HG03354 (cell line): ENCODE data around the gene CDKN2AIP.
"Not testable (repeated sequence)": the region's sequence is repeated elsewhere in the genome, so short reads cannot be mapped to it uniquely, and the experiment has no call there.

Source experiments
- ATAC-seq: cut with Tn5 transposase; IDR thresholded peaks from one replicate; pipeline ENCODE4 v1.9.1; 2021; ENCODE audit warnings: mild to moderate bottlenecking; ENCODE audit not compliant: unreplicated experiment, poor library complexity, severe bottlenecking

Gene CDKN2AIP

DNA sequence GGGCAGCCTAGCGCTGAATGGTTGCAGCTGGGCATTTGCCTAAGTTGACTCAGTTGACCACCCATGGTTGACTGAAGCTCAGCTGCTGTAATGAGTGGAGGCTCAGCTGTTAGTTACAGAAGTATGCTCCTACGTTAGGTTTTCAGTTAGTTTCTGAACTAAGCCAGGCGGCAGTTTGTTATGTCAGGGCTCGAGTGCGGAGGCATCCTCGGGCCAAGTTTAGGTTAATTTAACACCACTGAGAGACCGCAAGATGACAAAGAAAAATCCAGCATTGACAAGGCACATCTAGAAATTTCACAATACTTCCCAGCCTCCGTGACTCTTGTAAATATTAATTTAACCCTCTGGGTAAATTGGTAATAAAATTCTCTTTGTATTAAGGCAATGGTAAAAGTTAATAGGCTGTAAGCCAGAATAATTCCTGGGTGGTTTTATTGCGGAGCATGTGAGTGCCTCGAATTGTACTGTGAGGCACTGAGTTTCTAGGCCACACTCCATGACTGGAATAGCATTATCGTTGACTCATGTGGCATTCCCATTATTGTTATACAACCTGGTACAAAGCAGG is 33.1 kb upstream of the CDKN2AIP start:
- ATAC-seq, result peak; percentile 84

GRCh38 chr4:183412821-183413220 is 31.6 kb upstream of the CDKN2AIP start:
- ATAC-seq, result no peak

DNA sequence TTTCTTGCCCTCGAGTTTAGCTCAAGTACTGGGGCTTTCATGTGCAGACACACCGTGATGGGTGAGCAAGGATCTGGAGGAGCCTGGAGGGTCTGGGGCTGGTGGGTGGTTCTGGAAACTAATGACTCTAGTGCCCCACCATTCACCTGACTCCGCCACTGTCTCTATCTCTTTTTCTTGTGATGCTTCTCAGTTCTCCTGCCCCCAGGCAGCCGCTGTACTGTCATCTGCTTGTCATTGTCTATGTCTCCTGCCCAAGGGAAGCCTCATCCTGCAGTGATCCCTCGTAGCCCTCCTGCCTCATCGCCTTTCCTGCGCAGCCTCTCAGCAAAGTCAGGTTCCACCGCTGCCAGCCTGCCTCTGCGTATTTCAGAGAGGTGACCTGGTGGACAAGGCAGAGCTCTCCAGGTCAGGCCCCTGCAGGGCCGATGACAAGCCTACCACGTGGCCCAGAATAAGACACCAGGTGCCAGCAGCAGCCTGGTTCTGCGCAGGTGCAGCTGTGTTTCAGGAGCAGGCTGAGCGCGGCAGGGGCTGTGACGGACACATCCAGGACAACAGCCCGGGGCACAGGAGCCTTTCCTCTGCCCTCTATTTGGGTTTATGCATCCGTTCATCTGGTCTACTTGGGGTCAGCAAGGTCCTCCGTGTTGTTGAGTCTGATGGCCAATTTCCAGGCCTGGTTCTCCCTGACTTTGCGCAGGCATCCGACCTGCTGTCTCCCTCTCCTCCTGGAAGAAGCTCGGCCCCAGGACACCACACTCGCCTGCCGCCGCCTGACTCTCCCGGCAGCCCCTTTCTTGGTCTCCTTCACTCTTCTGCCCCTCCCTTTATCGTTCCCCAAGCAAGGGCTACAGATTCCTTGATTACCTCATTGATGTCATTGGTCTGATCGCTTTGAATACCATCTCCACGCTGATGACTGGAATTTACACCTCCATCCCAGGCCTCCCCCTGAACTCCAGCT is 30.9 kb upstream of the CDKN2AIP start:
- ATAC-seq, result no peak

DNA sequence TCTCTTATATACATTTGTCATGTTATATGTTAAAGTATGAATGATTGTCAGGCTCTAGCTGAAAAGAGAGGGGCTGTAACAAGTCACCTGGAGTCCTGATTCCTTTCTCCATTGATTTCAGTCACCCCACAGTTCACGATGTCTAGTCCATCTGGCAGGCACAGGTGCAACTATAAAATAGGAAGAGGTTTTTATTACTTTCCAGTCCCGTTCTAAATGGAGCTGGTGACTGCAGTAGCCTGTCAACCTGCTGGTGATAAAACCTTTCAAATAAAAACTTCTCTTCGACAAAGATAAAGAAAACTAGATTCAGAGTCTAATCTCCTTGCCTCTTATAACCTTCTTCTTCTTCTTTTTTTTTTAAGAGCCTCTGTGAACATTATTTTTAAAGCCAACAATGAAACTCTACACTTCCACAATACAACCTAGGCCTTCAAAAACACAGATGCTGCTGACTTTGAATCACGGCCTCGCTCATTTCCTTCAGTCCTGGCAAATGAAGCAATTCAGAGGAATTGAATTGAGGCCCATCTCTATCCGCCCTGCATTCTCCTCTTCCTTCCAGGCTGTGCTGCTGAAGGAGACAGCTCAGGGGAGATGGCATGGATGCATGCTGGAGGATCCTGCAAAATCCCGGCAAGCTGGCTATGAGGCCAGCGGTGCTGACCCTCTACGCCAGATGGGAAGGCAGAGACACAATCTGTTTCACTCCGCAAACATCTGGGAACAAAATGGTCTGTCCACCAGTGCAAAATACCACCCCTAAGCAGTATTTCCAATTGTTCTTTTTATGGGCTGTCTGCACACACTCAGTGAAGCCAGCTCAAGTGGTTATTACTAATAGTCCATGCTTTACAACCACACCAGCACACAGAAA is 27.3 kb upstream of the CDKN2AIP start:
- ATAC-seq, result no peak

DNA sequence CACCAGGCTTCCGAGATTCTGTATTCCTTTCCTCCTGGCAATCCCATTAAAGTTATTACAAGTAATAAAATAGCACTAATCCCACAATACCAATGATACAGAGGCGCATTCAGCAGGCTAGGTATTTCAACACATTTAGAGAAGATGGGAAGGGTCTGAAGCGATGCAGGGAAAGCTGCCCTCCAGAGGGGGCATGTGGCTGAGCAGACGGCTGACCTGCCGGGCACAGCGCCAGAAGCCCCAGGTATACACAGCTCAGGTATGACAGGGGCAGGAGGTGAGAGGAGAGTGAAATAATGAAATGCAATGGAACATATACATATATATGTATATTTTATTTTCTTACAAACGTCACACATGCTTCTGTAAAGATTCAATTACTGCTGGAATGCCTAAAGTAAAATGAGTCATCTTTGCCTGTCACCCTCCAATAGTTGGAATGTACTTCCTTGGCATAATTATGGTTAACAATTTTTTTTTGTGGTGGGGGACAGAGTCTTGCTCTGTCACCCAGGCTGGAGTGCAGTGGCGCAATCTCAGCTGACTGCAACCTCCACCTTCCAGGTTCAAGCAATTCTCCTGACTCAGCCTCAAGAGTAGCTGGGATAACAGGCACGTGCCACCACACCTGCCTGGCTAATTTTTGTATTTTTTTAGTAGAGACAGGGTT is 21.3 kb upstream of the CDKN2AIP start:
- ATAC-seq, result no peak

DNA sequence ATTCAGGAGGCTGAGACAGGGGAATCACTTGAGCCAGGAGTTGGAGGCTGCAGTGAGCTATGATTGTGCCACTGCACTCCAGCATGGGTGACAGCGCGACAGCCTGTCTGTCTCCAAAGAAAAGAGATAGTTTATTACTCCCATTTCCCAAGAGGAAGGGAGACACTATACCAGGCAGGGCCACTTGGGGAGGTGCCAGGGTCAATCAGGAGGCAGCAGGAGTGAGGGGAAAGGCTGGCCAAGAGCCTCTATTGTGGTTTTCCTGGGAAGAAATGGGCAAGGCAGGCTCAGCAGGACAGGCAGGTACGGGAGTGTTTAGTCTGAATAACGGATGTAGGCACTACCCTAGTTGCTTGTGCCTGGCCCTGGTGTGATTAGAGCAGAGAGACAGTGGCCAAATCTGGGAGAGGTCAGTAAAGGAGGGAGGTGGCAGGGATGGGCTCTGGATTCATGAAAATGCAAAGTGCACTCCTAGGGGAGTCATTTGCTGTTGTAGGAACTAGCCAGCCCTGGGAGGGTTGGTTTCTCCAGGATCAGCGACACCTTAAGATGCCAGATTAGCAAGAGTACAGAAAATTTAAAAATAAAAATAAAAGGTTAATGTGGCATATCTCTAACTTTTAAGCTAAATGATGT is 20.2 kb upstream of the CDKN2AIP start:
- no peak for ATAC-seq

DNA sequence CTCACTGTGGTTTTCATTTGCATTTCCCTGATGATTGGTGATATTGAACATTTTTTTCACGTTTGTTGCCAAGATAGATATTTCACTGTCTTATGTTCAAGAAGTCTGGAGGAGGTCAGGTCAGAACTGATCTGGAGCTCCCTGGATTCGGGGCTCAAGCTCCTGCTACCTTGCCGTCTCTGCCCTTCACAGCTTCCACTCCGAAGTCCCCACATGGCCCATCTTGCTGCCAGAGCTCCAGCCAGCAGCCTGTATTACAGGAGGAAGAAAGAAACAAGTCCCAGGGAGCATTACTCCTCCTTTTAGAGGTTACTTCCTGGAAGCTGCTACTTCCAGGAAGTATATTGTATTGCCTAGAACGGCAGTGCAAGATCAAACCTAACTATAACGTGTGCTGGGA is 17.9 kb upstream of the CDKN2AIP start:
- no peak for ATAC-seq

DNA sequence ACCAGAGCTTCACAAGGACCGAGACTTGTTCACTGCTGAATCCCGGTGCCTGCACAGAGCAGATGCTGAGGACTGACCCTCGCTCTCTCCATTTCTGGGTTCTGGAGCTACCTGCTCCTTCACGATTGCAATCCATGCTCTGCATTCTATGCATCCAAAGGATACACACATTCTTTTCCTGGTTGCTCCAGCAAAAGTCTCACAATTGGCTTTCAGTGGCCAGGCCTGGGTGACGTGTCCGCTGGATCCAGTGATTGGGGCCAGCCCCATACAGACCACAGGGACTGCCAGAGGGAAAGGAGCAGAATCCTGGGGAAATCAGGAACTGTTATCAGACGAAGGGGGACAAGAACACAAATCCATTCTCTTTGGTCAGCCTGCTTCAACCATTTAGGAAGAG is 14.9 kb upstream of the CDKN2AIP start:
- no peak for ATAC-seq

DNA sequence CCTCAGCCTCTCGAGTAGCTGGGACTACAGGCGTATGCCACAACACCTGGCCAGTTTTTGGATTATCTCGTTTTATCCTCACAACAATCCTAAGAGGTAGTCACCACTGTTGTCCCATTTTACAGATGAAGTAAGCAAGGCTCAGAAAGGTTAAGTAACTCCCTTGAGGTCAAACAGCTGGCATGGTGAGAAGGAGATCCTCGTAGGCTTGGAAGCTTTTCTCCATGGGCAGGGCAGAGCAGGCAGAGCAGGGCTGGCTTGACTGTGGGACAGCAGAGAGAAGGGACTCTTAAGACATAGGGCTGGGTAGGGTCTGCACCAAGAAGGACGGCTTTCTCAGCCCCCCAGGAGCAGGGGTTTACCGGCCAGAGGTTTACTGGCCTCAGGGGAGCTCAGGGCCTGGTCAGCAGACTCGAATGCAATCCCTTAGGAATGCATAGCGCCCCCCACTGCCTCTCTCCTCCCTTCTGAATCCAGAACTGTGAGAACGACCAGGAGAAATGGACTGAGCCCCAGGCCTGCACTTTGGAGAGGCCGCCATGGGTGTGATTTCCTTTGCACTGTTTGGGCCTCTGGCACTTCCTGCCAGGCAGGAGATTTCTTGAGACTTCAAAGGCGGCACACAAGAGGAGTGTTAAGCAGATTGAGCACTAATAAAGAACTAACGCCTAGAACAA is 14.0 kb upstream of the CDKN2AIP start:
- no peak for ATAC-seq

- no peak for ATAC-seq
Measured at GRCh38 chr4:183430994-183431347, 13.5 kb upstream of the CDKN2AIP start.

GRCh38 chr4:183431614-183432013 is 12.8 kb upstream of the CDKN2AIP start:
- ATAC-seq, result no peak

DNA sequence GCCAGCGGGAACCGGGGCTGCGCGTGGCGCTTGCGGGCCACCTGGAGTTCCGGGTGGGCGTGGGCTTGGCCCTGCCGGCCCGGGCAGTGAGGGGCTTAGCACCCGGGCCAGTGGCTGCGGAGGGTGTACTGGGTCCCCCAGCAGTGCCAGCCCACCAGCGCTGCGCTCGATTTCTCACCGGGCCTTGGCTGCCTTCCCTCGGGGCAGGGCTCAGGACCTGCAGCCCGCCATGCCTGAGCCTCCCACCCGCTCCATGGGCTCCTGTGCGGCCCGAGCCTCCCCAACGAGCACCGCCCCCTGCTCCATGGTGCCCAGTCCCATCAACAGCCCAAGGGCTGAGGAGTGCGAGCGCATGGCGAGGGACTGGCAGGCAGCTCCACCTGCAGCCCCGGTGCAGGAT is 11.3 kb upstream of the CDKN2AIP start:
- not testable (repeated sequence) for ATAC-seq

- no peak for ATAC-seq
Measured at GRCh38 chr4:183434264-183434663, 10.2 kb upstream of the CDKN2AIP start.

DNA sequence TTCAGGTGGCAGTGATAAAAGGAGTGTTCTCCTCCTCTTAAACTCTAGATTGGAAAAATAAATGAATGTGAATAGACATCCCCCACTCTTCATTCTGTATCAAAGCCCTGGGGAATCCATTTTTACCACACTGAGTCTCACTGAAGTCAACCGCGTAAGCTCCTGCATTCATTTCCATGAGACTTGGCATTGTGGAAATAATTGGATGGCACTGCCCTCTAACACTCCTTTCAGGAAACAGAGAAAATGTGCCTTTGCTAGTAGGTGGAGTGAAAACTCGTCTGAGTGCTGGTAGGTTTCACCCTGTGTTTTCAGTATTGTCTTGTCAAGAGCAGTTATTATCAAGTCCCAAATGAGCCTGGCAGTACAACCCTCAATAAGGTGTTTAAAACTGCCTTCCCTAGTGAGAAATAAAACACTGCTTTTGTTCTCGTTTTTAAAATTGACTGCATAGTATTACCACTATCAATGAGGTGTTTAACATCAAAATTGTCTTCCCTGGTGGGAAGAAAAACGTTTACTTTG is 9.7 kb upstream of the CDKN2AIP start:
- no peak for ATAC-seq

DNA sequence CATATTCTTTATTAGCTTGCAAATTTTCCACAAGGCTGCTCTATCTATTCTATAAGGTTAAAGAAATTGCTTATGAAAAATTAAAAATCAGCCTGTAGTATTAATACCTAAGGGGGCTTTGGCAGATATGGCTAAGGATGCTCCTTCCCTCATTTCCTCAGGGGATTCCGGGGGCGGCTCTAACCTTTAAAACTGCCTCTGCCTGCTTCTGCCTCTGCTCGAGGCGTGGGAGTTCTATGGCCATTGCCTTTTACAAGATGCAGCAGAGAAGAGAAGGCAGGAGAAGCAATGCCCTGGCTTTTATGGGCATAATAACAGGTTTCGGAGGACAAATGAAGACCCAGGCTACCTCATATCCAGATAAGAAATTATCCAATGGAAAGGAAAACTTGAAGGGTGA is 8.6 kb upstream of the CDKN2AIP start:
- no peak for ATAC-seq

- no peak for ATAC-seq
Measured at GRCh38 chr4:183436417-183436816, 8.0 kb upstream of the CDKN2AIP start.

- ATAC-seq, result no peak
Measured at GRCh38 chr4:183437452-183437851, 7.0 kb upstream of the CDKN2AIP start.

DNA sequence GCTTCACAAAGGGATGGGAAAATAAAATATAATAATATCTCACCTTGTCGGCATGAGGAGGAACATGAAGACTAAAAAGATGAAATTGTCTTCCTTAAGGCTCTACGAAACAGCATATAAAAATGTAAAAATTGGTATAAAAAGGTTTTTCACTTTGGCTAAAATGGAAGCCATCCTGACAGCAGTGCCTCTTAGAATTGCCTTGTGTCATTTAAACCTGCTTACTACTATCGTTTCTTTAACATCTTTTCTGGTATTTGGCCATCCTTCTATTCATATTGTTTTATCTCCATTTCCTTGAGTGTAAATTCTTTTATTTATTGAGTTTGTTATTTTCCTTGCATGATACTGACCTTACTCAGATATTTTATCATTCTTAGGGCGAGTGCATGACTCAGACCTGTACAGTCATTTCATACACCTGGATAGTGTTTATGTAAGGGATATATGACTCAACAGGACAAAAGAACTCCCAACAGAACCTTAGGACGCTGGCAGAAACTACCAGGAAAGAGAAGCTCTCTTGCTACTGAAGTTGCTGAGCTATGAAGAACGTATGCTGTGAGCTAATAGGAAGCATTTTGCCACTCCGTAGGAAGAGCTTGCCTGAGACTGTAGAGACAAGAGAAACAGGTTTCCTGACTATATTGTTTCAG is 5.8 kb upstream of the CDKN2AIP start:
- no peak for ATAC-seq
